Fibroblast of peridontal ligament (primary cell): Measurements from ENCODE around the gene ITPR2.
A peak's percentile ranks its signal among the peaks of the same experiment; 100 is the strongest.
"Not testable (repeated sequence)": the region's sequence is repeated elsewhere in the genome, so short reads cannot be mapped to it uniquely, and the experiment has no call there.

Experiments used
- DNase-seq: peaks from one replicate; pipeline ENCODE4 v3.0.0-alpha.2; 2010; ENCODE audit errors: extremely low read depth

Gene ITPR2

DNA sequence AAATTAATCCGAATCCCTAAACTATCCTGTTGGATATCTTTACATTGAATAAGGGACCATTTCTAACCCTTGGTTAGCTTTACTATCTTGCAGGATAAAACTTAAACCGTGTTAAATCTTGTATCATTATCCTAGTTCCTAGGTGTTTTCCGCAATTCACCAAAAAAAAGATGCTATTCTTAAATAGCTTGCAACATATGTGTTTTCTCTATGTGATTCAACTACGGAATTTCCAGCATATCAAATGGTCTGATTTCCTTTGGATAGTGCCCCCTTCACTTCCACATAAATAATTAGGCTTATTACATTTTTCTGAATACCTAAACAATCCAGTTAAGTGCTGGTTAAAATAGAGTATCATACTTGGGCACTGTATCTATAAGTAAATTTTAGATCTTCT is 130.3 kb downstream of the ITPR2 start:
- no peak for DNase-seq

DNA sequence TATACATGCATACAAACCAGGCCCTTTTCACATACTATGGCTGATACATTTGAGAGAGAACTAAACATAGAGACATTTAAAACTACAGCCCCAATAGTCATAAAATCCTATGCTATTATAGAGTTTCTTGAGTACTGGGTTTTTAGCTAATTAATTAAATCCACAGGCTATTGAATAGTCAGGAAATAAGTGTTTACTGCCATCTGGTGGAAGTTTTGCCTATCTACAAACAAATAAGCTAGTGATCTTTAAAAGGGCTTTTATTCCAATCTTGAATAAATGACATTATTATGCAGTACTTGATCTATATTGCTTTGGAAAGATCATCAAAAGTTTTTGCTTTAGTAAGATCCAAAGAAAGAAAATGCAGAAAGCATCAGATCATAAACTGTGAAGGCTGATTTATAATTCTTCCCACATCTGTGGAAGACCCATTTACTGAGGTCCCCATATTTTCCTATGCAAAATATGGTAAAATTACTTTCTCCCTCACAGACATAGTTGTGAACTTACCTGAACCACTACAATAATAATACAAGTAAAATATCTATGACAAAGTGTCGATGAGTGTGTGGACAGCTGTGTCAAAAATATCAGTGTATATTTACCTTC is 131.3 kb downstream of the ITPR2 start:
- DNase-seq, result peak; percentile 79

DNA sequence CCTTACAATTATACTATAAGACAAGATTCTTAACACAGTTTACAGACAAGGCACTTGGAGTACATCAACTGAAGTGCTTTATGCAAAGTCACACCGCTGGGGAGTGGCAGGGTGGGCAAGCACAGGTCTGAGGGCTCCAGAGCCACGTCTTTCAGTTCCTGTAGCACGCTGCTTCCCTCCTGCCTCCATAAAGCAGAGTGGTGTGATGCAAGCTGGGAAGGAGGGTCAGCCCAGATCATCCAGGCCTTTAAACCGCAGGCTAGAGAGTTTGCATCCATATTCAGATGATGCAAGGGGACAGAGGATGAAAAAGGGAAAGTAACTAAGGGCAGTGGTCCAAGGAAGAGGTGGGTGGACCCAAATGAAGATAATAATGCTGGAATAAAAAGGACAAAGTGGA is 132.6 kb downstream of the ITPR2 start:
- no peak for DNase-seq

DNA sequence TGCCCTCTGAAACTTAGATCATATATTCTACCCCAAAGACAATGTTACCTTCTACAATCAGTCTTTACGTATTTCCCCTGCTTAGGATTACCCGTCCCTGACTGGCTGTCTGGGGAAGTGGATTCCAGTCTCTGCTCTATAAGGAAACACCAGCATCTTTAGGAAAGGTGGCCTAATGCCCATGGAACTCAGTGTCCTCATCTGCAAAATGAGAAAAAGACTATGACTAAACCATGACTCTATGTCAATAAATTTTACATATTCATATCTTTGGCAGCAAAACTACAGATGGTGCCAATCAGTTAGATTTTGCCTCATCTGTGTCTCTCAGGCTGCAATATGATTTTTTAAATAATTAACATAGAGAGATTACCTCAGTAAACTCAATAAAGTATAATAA is 133.8 kb downstream of the ITPR2 start:
- no peak for DNase-seq

DNA sequence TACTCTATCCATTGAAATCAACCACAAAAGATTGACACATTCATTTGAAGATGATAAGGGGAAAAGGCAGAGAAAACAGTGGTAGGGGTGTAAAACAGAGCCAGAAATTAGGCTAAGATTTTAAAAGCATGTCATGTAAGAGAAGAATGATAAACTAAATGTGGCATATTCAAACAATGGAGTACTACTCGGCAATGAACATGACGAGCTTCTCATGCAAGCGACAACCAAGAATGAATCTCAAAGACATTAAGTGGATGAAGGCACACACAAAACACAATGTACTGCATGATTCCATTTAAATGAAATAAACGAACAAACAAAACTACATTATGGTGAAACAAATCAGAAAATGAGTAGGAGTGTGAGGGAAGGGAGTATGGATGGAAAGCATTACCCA is 134.8 kb downstream of the ITPR2 start:
- no peak for DNase-seq

DNA sequence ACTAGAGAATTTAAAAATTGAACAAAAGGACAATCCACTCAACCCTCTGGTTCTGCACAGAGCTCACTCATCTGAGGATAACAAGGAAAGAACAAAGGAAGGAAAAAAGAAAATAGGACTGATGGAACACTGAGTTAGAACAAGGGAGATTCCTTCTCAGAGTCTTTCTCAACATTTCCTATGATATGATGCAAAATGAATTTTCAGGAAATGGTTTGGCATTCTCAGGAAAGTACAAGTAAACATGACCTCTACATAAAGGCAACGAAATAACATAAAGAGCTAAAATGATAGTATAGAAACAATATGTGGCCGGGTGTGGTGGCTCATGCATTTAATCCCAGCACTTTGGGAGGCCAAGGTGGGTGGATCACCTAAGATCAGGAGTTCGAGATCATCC is 135.8 kb downstream of the ITPR2 start:
- DNase-seq, result no peak

DNA sequence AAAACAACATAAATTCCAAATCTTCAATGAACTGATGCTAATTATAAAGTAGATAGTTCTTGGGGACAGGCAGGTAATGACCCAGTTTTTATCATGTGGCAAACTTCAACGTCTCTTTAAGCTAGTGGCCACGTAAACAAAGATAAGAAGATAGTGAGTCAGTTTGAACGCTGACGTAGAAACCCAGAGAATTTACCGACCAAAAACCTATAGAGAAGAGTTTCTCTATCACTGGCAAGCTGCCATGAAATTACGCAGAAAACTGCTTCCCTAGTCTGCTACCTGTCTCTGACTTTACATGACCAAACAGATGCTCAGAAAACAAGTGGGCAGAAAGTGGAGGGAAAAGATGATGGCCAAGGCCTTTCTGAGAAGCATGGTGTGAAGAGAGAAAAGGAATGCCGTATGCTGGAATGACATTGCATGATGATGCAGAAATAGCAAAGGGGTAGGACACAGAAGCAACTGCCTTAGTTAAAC is 136.3 kb downstream of the ITPR2 start:
- DNase-seq, result no peak

DNA sequence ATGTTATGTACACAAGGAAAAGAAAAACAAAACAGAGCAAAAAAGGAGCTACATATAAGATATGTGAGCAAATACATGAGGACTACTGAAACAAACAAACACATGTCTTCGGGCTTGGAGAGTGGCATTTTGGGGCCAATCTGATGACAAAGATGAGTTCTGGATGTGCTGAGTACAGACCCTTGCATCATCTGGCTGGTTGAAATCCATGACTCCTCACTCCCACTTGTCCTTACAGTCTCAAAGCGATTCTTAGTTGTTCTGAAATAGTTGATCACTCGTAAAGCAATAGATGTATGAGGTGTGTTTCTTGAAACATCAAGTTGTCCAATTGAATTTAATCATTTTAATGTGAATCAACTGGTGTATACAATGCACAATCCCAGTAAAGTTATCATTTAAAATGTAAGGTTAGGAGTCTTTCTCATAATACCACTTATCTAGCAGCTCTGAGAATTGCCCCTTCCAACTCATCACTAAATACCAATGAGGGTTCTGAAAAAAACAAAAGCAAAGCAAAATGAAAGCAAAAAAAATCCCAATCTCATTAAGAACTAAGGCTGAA is 136.9 kb downstream of the ITPR2 start:
- no peak for DNase-seq

DNA sequence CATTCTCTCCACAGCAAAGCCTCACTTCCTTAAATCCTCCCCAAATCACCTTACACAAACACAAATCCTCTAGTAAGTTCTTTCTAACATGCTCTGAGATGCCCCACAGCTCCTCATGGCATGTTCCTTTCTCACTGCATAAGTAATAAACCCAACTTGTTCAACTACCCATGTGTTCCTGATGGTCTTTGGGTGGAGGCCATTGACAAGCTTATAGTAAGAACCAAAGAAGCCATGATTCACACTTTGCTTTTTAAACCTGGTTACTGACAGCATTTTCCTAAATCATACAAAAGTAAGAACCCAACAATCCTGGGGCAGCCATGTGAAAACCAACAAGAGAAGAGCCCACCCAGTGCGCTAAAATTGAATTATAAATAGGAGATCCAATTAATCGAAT is 138.6 kb downstream of the ITPR2 start:
- DNase-seq, result no peak

DNA sequence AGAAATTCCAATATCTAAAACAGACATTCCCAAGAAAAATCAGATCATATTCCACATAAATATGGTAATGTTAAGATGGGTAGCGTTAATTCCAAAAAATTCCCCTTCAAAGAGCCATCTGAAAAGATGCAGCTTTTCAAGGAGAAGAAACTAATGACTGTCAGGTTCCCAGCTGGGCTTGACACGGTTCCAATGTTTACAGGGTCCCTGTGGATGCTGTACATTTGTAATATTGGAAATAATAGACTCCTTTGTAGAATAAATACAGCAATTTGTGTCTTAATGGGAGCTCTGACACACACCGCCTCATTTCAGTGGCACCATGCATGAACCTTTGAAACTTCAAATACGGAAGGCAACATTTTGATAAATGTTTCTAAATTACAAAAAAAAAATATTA is 140.6 kb downstream of the ITPR2 start:
- DNase-seq, result no peak

DNA sequence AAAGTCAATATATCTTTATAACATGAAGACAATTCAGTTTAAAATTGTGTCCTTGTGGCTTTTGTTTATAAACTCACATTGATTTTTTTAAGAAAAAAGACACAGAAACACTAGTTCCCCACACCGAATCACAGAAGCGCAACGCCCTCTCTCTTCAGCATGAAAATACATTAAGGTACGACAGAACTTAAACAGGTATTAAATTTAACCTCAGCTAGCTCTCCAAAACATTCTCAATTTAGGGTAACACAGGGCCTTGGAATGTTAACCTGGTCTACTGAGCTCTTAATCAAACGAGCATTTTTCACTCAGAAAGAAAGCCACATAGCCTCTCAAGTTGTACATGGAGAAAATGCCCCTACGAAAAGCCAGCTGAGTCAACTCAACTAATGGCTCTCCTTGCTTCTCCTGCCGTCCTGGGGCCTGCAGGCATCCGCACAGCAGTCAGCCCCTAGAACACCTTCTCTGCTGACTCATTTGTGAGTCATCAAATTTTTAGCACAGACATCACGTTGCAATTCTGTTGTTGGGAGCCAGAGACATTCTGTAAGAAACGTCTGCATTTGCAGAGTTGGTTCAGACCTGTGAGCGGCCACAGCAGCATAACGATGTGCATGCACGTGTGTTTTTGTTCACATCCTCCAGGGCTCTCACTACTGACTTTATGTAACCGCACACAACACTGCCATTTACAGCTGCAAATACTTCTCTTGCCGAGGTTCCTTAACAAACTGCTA is 141.6 kb downstream of the ITPR2 start:
- peak; percentile 82 for DNase-seq

DNA sequence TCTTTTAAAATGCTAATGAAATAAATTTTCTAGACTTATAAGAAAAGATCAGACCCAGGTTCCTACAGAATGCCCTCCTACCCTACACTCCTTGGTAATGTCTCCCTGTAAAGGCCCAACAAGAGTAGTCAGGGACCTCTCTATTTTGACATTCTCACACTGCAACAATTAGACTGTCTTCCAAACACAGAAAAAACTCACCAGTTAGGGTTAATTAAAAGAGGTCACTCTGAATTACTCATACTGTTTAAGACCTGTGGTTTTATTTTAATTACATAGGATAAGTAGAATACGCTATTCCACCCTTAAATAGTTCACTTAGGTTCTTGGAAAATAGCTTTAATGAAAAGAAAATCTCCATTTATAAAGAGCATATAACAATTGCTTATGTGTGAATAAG is 142.4 kb downstream of the ITPR2 start:
- DNase-seq, result no peak

DNA sequence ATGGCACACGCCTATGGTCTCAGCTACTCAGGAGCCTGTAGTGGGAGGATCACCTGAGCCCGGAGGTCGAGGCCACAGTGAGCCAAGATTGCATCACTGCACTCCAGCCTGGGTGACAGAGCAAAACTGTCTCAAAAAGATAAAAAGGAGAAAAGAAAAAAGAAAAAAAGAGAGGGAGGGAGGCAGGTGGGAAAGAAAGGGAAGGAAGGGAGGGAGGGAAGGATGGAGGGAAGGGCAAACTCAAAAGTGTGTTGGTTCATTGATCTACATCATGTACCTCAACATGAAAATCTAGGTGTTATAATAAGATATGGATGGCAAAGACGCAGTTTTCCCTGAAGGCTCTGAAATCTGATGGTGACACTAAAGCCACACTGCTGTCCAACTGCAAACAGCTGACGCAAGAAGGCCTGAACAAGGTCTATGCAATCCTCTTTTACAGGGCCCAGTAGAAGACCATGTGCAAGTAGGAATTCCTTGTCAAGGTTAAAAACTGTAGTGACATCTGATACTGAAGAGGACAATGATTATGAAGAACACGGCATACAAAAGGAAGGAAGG is 143.6 kb downstream of the ITPR2 start:
- no peak for DNase-seq

DNA sequence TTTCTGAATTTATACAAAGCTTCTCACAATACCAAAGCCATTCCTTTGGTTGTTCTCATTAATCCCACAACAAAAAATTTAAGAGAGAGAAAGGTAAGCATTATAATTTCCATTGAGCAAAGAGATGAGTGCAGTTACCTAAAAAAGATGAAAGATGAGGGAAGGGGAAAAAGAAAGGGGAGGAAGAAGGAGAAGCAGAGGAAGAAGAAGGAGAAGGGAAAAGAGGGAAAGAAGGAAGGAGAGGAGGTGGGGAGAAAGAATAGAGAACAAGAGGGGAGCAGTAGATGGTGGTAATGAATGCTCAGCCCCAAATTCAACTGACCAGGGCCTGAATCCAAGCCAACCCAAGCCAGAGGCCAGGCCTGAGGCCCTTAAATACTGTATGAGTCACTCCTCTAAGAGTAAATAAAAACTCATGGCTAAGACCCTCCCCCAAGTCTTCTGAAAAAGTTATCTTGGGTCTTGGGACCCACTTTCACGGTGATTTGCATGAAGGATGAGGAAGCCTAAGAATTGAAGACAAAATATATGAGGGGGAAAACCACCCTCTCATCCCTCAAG is 144.6 kb downstream of the ITPR2 start:
- no peak for DNase-seq

DNA sequence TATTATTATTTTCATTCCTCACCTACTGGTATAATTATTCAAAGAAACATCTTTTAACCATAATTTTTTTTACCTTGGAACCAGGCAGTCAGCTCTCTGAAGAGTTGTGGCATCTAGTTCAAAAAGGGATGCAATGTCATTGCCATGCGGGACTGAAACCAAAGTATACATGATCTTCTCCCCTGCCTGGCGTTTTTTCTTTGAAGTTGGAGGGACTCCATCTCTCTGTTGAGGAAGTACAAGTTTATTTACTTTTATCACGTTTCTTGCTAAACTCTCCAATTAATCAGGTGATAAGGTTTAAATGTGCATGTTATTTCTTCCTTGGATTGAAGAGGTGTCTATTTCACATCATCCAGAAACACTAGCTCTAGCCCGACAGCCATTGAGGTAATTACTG is 146.6 kb downstream of the ITPR2 start:
- no peak for DNase-seq

DNA sequence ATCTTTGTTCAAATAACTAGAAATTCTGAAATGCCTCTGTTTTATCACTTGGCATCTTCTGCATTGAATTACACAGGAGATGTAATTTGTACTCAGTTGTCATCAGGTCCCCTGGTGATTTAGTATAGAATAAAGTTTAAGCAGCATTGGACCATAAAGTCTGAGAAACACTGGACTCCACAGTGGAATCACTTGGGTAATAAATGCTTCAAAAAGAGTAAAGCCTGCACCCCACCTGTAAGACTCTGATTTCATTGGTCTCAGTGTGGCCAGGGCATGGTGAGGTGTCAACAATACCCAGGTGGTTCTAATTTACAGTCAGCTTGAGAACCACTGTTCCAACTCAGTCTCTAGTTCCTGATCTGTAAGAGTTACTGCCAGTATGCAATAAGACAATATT is 148.9 kb downstream of the ITPR2 start:
- DNase-seq, result no peak

DNA sequence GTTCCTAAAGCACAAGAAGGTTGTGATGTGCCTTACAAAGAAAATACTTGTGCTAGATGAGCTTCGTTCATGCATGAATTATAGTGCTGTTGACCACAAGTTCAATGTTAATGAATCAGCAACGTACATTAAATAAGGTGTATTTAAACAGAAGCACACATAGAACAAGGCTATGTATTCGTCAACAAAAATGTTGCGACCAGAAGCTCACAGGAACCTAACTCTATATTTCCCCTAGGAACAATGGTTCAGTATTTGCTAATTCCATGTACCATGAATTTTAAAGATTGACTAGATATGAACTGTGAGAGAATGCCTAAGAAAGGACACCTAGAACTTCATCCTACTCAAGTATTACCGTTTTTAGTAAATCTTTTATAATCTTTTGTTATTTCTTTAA is 149.6 kb downstream of the ITPR2 start:
- DNase-seq, result no peak

DNA sequence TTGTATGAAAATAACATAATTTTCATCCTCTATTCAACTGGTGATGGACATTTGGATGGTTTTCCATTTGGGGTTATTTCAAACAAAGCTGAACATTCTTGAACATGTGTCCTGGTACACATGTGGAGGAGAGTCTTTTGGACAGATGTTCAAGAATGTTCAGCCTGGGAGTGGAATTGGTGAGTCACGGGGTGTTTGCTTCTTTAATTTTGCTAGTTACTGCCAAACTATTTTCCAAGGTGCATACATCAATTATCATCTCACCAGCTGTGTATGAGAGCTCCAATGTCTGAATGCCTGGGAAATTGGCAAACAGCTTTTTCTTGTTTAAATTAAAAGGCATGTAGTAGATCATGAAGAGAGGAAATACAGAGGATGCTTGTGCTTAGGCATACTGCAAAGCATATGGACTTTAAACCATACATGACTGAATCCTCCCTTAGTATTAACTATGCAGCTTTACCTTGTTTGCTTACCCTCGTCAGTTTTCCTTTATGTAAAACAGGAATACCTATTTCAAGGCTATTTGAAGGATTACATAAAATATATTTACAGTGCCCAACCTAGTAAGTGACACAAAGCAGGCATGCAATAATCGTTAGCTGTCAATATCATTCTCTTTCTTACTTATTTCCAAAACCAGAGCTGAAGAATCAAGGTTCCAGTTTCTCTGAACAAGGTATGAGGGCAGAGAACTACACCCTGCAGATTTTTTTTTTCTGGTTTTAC is 152.1 kb downstream of the ITPR2 start:
- no peak for DNase-seq

DNA sequence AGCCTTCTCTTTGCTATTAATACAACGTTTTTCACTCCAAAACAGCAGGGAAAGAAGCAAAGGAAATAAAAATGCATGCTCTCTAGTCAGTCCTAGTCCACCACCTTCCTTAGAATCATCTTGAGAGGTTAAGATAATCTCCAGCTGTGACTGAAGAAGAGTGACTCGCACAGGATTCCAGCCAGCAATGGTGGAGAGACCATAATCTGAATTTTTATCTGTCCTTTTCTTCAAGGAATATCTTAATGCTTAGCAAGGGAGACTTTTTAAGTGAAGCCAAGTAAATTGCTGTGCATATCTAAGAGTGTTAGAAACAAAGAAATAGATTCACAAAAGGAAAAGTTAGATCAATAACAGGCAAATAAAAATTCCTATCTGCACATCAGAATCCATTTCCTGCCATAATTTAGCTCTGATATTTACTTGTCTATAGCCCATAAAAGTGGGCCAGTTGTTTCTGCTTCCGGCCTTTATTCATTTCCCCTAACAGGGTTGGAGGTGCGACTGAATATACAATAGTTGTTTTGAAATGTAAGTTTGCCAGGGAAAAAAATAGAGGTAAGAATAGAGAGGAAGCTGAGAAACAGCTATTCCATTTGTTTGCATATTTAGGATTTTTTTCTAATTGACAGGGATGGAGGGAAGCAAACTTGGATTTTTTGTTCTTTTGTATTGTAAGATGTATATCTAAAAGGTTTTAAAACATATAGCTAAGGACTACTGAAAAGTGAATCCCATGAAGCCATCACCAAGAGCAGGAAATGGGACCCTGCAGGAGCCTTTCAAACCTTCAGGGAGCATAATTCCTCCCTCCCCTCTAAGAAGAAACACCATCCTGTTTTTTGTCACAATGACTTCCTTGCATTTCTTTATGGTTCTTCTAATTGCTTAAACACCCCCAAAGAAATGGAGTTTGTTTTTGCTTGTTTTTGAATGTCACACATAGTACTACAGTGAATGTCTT is 154.0 kb downstream of the ITPR2 start:
- DNase-seq, result no peak

DNA sequence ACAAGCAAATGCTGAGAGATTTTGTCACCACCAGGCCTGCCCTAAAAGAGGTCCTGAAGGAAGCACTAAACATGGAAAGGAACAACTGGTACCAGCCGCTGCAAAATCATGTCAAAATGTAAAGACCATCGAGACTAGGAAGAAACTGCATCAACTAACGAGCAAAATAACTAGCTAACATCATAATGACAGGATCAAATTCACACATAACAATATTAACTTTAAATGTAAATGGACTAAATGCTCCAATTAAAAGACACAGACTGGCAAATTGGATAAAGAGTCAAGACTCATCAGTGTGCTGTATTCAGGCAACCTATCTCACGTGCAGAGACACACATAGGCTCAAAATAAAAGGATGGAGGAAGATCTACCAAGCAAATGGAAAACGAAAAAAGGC is 161.5 kb downstream of the ITPR2 start:
- not testable (repeated sequence) for DNase-seq

DNA sequence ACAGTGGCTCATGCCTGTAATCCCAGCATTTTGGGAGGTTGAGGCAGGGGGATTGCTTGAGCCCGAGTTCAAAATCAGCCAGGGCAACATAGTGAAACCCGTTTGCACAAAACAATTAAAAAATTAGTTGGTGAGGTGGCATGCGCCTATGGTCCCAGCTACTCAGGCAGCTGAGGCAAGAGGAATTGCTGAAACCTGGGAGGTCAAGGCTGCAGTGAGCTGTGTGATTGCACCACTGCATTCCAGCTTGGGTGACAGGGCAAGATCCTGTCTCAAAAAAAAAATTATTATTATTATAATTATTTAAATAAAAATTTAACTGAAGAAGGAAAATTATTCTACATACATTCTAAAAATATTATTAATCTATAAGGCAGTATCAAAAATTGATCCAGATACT is 164.1 kb downstream of the ITPR2 start:
- no peak for DNase-seq
